PC-3 (cell line): Measurements from ENCODE around the gene SLC25A45.

ENCODE experiments used
- CTCF ChIP-seq: fragments of 300-600 bp; sonication (generic); conservative IDR thresholded peaks from 2 replicates; pipeline ENCODE4 v1.5.1; 2017; ENCODE audit warnings: antibody characterized with exemption, low read depth, mild to moderate bottlenecking, low read length
- EZH2 ChIP-seq: fragments of 300-600 bp; sonication (generic); IDR thresholded peaks from one replicate; pipeline ENCODE4 v1.6.1; 2017; ENCODE audit warnings: antibody characterized with exemption, mild to moderate bottlenecking, low read length; ENCODE audit not compliant: unreplicated experiment
- EZH2phosphoT487 ChIP-seq: fragments of 300-600 bp; sonication (generic); IDR thresholded peaks from 2 replicates; pipeline ENCODE4 v1.6.1; 2018; ENCODE audit warnings: mild to moderate bottlenecking, antibody characterized with exemption, low read length, borderline replicate concordance

DNA sequence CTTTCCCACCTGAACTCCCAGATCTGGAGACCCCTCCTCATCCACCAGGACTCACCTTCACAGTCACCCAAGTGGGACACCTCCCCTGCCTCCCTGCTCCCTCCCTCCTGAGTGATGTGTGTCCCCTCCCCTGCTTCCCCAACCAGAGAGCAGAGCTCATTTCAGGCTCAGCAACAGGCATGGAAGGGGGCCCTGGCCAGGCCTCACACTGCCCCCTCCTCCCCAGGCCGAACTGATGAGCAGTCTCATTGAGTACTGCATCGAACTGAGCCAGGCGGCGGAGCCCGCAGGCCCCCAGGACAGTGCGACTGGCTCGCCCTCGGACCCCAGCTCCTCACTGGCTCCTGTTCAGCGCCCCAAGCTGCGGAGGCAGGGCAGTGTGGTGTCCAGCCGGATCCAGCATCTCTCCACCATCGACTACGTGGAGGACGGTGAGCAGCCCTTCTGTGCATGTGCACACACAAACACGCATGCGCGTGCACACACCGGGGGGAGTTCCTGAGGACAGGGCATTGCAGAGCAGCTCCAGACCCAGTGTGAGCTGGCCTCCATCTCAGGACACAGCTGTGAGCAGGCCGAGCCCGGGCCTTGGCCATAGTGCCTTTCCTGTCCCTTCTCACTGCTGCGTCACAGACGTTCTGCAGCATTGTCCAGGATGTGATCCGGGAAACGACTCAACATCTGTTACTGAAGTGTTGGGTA is 22.3 kb upstream of the SLC25A45 start:
- no peak for TF ChIP-seq CTCF
- TF ChIP-seq EZH2phosphoT487, result no peak
- TF ChIP-seq EZH2, result no peak
